GM18511 (cell line): Measurements from ENCODE around the gene CTCFL.
"Not testable (repeated sequence)": the region's sequence is repeated elsewhere in the genome, so short reads cannot be mapped to it uniquely, and the experiment has no call there.

Experiments used
- ATAC-seq: cut with Tn5 transposase; IDR thresholded peaks from one replicate; pipeline ENCODE4 v1.9.1; 2021; ENCODE audit warnings: mild to moderate bottlenecking, moderate library complexity; ENCODE audit not compliant: unreplicated experiment

CTCFL gene

DNA sequence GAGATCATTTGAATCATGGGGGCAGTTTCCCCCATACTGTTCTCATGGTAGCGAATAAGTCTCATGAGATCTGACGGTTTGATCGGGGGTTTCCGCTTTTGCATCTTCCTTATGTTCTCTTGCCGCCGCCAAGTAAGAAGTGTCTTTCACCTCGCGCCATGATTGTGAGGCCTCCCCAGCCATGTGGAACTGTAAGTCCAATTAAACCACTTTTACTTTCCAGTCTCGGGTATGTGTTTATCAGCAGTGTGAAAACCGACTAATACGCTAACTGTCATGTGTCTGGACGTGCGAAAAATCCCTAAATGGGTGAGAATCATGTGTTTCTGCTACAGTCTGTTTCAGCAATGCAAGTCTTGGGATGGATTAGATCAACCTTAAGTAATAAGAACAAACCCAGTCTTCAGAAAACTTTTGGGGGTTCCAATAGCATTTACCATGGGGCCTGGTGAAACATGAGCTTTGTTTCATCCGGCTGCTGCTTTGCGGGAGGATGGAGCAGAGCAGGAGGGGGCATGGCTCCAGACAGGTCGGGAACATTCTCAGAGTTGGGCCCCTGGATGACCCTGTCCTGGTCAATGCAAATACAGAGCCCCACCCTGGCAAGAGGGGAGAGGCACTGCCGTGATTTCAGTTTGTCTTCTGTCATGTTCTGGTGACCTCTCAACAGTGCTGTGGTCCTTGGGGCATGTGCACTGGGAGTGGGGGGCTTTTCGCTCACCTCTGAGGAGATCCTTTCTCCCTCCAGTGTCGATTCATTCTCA, 41.5 kb downstream of the CTCFL start:
- ATAC-seq, result no peak

- no peak for ATAC-seq
These were observed 42.1 kb downstream of the CTCFL start for GRCh38 chr20:57482796-57483195.

DNA sequence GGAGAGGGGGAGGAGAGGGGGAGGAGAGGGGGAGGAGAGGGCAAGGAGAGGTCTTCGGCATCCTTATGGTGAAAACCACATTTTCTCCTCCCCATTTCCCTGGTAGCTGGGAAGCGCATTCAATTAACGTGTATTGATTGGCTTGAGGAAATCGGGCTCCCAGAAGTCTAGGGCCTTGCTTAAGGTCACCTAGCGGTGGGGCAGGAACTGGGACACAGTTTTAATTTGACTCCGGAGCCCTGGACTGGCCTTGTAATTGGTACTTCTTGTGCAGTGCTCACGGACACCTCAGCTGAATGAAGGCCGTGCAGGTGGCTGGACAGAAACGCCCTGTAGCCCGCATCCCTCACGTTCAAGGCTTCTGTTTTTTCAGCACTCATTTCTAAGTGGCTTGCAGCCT, 42.8 kb downstream of the CTCFL start:
- ATAC-seq, result no peak

DNA sequence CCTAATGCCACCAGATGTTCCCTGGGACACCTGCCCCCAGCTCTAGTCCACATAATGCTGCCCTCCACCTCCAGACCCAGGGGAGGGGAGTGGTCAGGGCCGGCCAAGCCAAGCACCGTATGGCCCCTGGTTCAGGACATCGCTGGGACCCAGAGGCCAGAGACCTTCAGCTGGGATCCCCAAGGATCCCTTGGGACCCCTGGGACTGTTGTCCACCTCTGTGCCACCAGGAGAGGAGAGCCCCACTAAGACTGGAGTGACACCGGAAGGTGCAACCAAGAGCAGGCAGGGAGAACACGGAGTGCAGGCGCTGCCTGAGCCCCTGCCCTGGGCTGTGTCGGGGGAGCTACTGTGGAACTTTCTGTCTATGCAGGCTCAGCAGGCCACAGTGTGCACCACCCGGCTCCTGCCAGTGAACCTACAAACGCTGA, 43.6 kb downstream of the CTCFL start:
- peak; percentile 44 for ATAC-seq

- ATAC-seq, result peak; percentile 70
These were observed 44.3 kb downstream of the CTCFL start for GRCh38 chr20:57480444-57481160.

- ATAC-seq, result no peak
These were observed 45.7 kb downstream of the CTCFL start for GRCh38 chr20:57479196-57479595.

GRCh38 chr20:57478176-57478575, 46.8 kb downstream of the CTCFL start:
- no peak for ATAC-seq

DNA sequence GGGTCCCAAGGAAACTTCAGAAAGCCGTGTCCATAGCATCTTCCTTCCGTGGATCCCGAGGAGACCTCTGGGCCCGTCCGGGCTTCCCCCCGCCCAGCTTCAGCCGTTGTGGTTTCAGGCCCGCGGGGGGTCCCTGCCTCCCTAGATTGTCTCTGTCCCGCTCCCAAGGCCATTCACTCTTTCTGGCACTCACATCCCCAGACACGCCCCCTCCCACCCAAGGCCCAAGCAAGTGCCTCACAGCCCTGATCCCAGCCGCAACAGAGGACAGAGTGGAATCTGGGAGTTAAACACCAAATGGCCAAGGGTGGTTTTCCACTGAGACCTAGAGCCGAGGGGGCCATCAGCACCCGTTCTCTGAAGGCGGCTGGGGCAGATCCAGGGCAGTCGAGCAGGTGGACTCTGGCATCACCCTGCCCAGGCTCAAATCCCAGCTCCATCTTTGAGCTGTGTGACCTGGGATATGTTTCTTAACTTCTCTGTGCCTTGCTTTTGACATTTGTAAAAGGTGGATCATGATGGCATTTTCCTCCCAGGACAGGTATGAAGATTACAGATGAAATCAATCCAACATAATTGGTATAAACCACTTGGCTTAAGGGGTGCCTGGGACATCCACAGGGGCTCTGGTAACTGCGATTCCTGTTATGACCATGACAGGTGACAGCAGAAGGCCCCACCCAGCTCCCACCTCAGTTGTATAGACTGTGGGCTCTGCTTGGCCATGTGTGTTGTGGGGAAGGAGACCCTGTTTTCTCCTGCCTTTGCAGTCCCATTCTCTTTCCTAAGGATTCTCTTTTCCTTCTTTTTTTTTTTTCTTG, 48.1 kb downstream of the CTCFL start:
- ATAC-seq, result no peak

GRCh38 chr20:57476084-57476526, 48.8 kb downstream of the CTCFL start:
- peak; percentile 52 for ATAC-seq

DNA sequence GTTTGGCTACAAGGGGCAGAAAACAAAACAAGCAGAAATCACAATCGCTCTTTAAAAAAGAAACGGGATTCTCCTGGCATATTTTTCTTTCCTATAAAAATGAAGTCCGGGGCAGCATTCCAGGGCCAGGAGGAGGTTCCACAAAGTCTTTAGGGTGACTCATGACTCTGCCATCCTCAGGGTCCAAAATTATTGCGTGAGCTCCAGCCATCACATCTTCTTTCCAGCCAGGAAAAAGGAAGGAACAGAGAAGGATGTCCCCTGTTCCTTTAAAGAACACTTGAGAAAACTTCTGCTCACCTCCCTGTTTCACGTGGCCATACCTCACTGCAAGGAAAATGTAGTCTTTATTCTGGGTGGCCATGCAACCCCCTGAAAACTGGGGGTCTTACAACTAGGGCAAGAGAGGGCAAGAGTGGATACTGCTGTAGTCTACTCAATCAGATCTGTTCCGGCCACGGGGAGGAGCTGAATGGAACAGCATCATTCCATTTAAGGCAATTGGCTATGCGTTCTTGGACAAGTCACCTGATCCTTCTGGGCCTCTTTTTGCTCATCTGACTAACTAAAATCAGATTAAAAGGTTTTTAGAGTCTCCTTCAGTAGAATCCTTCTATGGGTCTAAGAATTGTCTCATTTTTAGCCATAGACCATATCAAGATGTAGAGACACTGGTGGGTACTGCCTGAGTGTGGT, 49.4 kb downstream of the CTCFL start:
- no peak for ATAC-seq

- ATAC-seq, result no peak
These were observed 50.1 kb downstream of the CTCFL start for GRCh38 chr20:57474816-57475215.

- no peak for ATAC-seq
These were observed 50.7 kb downstream of the CTCFL start for GRCh38 chr20:57474205-57474604.

DNA sequence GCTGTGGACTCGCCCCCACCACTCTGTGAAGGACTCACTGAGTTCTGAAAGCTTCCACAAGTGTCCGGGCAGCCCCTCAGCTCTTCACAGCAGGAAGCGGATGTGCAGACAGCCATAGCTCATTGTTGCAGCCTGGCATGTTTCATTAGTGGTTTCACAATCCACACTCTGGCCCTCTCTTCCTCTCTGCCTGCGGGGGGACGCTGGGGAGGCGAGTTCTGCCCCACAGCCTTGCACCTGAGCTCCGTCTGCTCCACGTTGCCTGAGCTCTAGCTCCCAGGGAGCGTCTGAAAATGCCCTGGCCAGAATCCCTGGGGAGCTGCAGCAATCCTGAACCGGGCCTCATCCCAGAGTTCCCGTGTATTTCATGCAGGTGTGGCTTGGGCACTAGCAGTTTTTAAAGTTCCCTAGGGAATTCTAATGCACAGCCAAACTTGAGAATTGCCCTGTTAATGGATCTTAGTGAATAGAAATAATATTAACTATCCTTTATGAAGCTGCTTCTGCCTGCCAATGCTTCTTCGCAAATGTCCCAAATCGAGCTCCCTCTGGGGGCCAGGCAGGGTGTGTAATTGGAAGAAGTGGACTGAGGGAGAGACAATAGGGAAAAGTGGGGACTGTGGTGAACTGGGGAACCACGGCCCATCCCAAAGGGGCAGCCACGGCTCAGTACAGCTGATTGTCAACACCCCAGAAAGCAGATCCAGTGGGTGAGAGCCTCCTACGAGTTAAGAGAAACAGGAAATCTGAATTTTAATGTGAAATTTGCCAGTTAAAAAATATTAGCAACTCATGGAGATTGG, 51.5 kb downstream of the CTCFL start:
- peak; percentile 79 for ATAC-seq

DNA sequence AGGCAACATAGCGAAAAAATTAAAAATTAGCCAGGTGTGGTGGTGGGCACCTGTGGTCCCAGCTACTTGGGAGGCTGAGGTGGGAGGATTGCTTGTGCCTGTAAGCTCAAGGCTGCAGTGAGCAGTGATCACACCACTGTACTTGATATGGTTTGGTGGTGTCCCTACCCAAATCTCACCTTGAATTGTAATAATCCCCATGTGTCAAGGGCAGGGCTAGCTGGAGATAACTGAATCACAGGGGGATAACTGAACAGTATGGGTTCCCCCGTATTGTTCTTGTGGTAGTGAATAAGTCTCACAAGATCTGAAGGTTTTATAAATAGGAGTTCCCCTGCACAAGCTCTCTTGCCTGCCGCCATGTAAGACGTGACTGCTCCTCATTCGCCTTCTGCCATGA, 52.5 kb downstream of the CTCFL start:
- ATAC-seq, result not testable (repeated sequence)

GRCh38 chr20:57471496-57472372, 53.2 kb downstream of the CTCFL start:
- no peak for ATAC-seq

DNA sequence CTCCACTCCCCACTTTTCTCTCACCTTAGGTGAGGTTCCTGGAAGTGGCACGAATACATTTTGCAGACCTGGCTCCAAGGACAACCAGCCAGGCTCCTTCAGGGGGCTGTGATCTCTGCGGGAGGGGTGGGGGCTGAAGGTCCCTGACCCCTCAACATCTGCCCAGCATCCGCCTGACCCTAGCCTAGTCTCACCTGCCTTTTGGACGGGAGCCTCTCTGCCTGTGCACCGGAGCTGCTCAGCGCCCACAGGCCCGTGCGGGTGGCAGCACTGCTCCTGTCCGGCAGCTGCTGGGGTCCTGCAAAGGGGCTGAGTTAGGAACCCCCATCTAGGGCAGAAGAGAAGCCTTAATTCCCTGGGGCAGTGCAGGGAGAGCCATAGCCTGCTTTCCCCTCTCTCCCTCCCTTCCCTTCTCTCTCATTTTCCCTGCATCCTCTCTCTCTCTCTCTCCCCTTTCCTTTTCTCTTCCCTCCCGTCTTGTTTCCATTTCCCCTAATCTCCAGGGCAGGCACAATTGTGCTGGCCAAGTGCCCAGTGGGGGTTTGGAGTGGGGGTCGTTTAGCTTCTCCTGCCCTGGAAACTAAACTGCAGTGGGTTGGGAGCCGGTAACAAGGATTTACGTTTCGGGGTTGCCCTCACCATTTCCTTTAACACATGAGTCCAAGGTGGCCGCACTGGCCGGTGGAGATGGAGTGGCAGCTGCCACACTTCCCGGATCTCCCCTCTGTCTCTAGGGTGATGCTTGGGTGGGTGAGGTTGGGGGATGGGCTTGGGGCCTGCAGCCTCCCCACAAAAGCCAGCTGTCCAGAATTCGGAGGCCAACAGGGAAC, 54.1 kb downstream of the CTCFL start:
- ATAC-seq, result no peak

DNA sequence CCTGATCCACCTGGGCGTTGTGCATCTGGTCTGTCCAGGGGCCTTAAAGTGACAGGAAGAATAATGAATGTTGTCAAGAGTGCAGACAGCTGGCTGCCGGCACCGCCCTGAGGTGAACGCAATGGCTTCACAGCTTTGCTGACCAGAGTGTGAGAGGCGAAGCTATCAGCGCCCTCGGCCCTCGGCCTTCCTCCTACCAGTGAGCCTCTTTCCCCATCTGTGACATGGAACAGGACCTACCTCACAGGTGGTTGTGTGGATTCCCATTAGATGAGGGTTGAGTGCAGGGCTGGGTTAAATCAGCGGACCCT, 54.8 kb downstream of the CTCFL start:
- ATAC-seq, result no peak

GRCh38 chr20:57469418-57470211, 55.3 kb downstream of the CTCFL start:
- no peak for ATAC-seq
